Activated CD8-positive, alpha-beta T cell treated with anti-CD3 and anti-CD28 coated beads for 36 hours (primary cell): ENCODE data around the gene GTF2IRD1. TPM values are rescaled to one million over a fixed set of nuclear protein-coding genes. Genes with fewer than 3 reads are reported as not detected.

Experiments used
- ATAC-seq: fragments of 200-7000 bp; cut with Tn5 transposase; one replicate; pipeline ENCODE4 v1.10.0; 2021; ENCODE audit warnings: mild to moderate bottlenecking, moderate library complexity
- CTCF ChIA-PET: fragments of 350-600 bp; sonication (Branson Sonifier 250); formaldehyde crosslinking; loops from one replicate; lab custom pipeline; 2021; ENCODE audit warnings: antibody characterized with exemption; lab: Charles Lee
- POLR2A ChIA-PET: fragments of 350-600 bp; sonication (Branson Sonifier 250); formaldehyde crosslinking; loops from one replicate; lab custom pipeline; 2021; ENCODE audit warnings: antibody characterized with exemption; lab: Charles Lee
- DNase-seq: peaks from one replicate; pipeline ENCODE4 v3.0.0-alpha.2; 2020
- H3K27ac Mint-ChIP-seq: one replicate; pipeline ENCODE4 v1.8.0; 2021; ENCODE audit warnings: mild to moderate bottlenecking, mixed read lengths
- H3K27me3 Mint-ChIP-seq: one replicate; pipeline ENCODE4 v1.8.0; 2021; ENCODE audit warnings: mixed read lengths
- H3K36me3 Mint-ChIP-seq: one replicate; pipeline ENCODE4 v1.8.0; 2021; ENCODE audit warnings: low read depth, mixed read lengths
- H3K4me1 Mint-ChIP-seq: one replicate; pipeline ENCODE4 v1.8.0; 2021; ENCODE audit warnings: low read depth, mixed read lengths
- H3K4me3 Mint-ChIP-seq: one replicate; pipeline ENCODE4 v1.8.0; 2021; ENCODE audit warnings: mild to moderate bottlenecking, moderate library complexity, mixed read lengths
- H3K9me3 Mint-ChIP-seq: one replicate; pipeline ENCODE4 v1.8.0; 2021; ENCODE audit warnings: mixed read lengths
- intact Hi-C: fragments of 100-400 bp; cut with micrococcal nuclease; formaldehyde crosslinking; loops from one replicate; pipeline ENCODE4 v1.10.0; 2022
- total RNA-seq, 2 experiments: library from RNA; stranded (reverse); gene quantifications; one replicate each; pipeline ENCODE4 v1.2.3, GENCODE V29; 2021
- TF ChIP-seq, protein P1 (sequence below): fragments of 200-600 bp; IDR thresholded peaks from one replicate; pipeline ENCODE4 v1.8.0; 2022; ENCODE audit warnings: antibody characterized with exemption, mild to moderate bottlenecking

The GTF2IRD1 gene
- total RNA-seq, 2 experiments from 2014 or later, result 1.2 to 1.4 TPM

DNA sequence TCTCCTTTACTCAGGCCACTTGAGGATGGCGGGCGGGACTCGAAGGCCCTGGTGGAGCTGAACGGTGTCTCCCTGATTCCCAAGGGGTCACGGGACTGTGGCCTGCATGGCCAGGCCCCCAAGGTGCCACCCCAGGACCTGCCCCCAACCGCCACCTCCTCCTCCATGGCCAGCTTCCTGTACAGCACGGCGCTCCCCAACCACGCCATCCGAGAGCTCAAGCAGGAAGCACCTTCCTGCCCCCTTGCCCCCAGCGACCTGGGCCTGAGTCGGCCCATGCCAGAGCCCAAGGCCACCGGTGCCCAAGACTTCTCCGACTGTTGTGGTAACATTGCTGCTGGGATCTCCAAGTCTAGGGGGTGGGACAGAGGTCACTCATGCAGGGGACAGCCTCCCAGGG lies 65.7 kb downstream of the GTF2IRD1 start:
- ATAC-seq (no peak), DNase-seq (no peak)
- no peak overlapping the region for H3K27ac Mint-ChIP-seq
- H3K9me3 Mint-ChIP-seq, result no peaks in the 10 kb centered on the region
- no peaks in the 10 kb centered on the region for H3K4me1 Mint-ChIP-seq
- ChIA-PET CTCF (interaction anchor here (1.7 kb wide), 1 partner anchor 102 kb away, joined by 5 read pairs; no protein-coding TSS in a partner anchor), POLR2A (no interaction called here)
- H3K36me3 Mint-ChIP-seq, result no peaks in the 10 kb centered on the region
- H3K27me3 Mint-ChIP-seq, result no peaks in the 10 kb centered on the region
- no peak overlapping the region for H3K4me3 Mint-ChIP-seq
- intact Hi-C loops, result no loop called here
- TF ChIP-seq, protein P1, sequence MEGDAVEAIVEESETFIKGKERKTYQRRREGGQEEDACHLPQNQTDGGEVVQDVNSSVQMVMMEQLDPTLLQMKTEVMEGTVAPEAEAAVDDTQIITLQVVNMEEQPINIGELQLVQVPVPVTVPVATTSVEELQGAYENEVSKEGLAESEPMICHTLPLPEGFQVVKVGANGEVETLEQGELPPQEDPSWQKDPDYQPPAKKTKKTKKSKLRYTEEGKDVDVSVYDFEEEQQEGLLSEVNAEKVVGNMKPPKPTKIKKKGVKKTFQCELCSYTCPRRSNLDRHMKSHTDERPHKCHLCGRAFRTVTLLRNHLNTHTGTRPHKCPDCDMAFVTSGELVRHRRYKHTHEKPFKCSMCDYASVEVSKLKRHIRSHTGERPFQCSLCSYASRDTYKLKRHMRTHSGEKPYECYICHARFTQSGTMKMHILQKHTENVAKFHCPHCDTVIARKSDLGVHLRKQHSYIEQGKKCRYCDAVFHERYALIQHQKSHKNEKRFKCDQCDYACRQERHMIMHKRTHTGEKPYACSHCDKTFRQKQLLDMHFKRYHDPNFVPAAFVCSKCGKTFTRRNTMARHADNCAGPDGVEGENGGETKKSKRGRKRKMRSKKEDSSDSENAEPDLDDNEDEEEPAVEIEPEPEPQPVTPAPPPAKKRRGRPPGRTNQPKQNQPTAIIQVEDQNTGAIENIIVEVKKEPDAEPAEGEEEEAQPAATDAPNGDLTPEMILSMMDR, result no peak

DNA sequence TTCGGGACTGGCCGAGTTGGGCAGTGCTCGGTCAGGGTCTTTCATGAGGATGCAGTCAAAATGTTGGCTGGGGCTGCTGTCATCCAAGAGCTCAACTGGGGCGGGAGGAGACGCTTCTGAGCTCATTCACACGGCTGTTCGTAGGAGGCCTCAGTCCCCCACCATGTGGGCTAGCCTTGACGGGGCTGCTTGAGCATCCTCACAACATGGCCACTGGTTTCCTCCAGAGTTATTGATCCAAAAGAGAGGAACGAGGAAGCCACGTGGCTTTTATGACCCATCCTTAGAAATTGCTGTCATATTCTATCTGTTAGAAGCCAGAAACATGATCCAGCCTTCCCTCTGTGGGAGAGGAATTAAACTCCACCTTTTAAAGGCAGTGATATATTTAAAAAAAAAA lies 68.1 kb downstream of the GTF2IRD1 start:
- TF ChIP-seq, protein P1, result no peak
- Mint-ChIP-seq H3K4me1 (no peaks in the 10 kb centered on the region), H3K4me3 (no peak overlapping the region), H3K27ac (no peak overlapping the region), H3K9me3 (no peaks in the 10 kb centered on the region), H3K27me3 (no peaks in the 10 kb centered on the region), H3K36me3 (no peaks in the 10 kb centered on the region)
- POLR2A ChIA-PET, result no interaction called here
- ATAC-seq, result no peak
- CTCF ChIA-PET, result interaction anchor here (1.0 kb wide), 1 partner anchor 44 kb away, joined by 3 read pairs; no protein-coding TSS in a partner anchor
- no peak for DNase-seq
- intact Hi-C loops, result no loop called here

DNA sequence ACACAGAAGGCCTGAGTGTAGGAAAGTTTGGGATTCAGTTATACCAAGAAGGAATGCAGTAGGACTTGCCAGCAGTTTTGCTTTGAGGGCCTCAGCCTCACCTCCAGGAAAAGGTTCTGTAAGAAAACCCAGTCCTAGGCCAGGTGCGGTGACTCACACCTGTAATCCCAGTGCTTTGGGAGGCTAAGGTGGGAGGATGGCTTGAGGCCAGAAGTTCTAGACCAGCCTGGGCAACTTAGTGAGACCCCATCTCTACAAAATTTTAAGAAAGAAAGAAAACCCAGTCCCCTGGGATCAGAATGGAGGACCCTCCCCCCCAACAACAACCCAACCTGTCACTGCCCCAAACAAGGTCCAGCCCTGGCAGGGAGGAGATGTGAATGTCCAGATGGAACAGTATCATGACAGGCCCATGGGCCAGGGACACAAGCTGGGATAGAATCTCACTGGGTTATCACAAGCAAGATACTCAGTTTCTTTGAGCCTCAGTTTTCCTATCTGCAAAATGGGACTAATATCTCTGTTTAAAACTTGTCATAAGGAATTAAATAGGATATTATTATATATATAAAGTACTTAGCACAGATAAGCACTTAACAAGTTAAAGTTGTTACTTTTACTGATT lies 68.7 kb downstream of the GTF2IRD1 start:
- Mint-ChIP-seq H3K9me3 (no peaks in the 10 kb centered on the region), H3K27me3 (no peaks in the 10 kb centered on the region), H3K27ac (no peak overlapping the region), H3K4me3 (no peak overlapping the region), H3K36me3 (no peaks in the 10 kb centered on the region), H3K4me1 (no peaks in the 10 kb centered on the region)
- DNase-seq, result no peak
- ChIA-PET POLR2A (no interaction called here), CTCF (interaction anchor here (1.0 kb wide), 1 partner anchor 44 kb away, joined by 3 read pairs; no protein-coding TSS in a partner anchor)
- intact Hi-C loops, result no loop called here
- TF ChIP-seq, protein P1, result no peak
- no peak for ATAC-seq

DNA sequence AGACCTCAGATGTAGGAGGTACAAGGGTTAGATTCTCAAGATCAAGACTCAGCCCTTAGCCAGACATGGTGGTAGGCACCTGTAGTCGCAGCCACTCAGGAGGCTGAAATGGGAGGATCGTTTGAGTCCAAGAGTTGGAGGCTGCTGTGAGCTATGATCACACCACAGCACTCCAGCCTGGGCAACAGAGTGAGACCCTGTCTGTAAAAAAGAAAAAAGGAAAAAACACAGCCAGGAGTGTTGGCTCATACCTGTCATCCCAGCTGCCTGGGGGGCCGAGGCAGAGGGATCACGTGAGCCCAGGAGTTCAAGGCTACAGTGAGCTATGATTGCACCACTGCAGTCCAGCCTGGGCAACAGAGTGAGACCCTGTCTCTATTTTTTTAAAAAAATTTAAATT lies 69.3 kb downstream of the GTF2IRD1 start:
- Mint-ChIP-seq H3K36me3 (no peaks in the 10 kb centered on the region), H3K4me3 (no peak overlapping the region), H3K27me3 (no peaks in the 10 kb centered on the region), H3K4me1 (no peaks in the 10 kb centered on the region), H3K27ac (no peak overlapping the region), H3K9me3 (no peaks in the 10 kb centered on the region)
- DNase-seq (no peak), ATAC-seq (no peak)
- ChIA-PET POLR2A (no interaction called here), CTCF (no interaction called here)
- TF ChIP-seq, protein P1, result no peak
- intact Hi-C loops, result no loop called here

DNA sequence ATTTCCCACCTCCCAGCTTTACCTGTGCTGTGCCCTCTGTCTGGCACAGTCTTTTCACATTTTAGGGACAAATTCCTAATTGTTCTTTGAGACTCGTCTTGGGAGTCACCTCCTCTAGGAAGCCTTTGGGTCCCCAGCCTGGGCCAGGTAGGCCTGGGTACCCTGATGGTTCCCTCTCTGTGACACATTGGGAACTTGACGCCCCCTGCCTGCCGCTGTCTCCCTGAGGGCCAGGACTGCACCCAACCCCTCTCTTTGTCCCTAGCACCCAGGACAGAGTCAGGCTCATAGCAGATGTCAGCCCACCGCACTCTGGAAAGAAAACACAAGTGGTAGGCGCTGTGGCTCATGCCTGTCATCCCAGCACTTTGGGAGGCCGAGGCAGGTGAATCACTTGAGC lies 71.4 kb downstream of the GTF2IRD1 start:
- no peaks in the 10 kb centered on the region for H3K36me3 Mint-ChIP-seq
- POLR2A ChIA-PET, result no interaction called here
- H3K27ac Mint-ChIP-seq, result no peak overlapping the region
- no peaks in the 10 kb centered on the region for H3K4me1 Mint-ChIP-seq
- intact Hi-C loops, result no loop called here
- H3K4me3 Mint-ChIP-seq, result no peak overlapping the region
- CTCF ChIA-PET, result no interaction called here
- TF ChIP-seq, protein P1, result no peak
- H3K9me3 Mint-ChIP-seq, result no peaks in the 10 kb centered on the region
- no peak for ATAC-seq
- no peaks in the 10 kb centered on the region for H3K27me3 Mint-ChIP-seq
- peak; percentile 5 for DNase-seq
